GM12874 (cell line): Measurements from ENCODE around the gene PPOX.

Experiments
- CTCF ChIP-seq: IDR thresholded peaks from 2 replicates; pipeline ENCODE4 v1.5.1; 2011; ENCODE audit warnings: low read depth, mild to moderate bottlenecking, control low read depth, low read length, moderate library complexity; ENCODE audit not compliant: insufficient read depth

PPOX gene

GRCh38 chr1:161177936-161178244, 11.7 kb downstream of the PPOX start:
- no peak for TF ChIP-seq CTCF

- no peak for TF ChIP-seq CTCF
Measured at GRCh38 chr1:161179698-161180097, 13.5 kb downstream of the PPOX start.

- TF ChIP-seq CTCF = no peak
Measured at GRCh38 chr1:161180639-161181038, 14.4 kb downstream of the PPOX start.

- no peak for TF ChIP-seq CTCF
Measured at GRCh38 chr1:161182214-161182613, 16.0 kb downstream of the PPOX start.

GRCh38 chr1:161185282-161185682, 19.1 kb downstream of the PPOX start:
- TF ChIP-seq CTCF = no peak

- no peak for TF ChIP-seq CTCF
Measured at GRCh38 chr1:161185732-161186311, 19.6 kb downstream of the PPOX start.

- TF ChIP-seq CTCF = no peak
Measured at GRCh38 chr1:161187311-161187710, 21.1 kb downstream of the PPOX start.

- TF ChIP-seq CTCF = no peak
Measured at GRCh38 chr1:161188381-161188780, 22.2 kb downstream of the PPOX start.
